Tongue (tissue), 2 donors: ENCODE data around the gene TIMM17B. TPM values are rescaled to one million over a fixed set of nuclear protein-coding genes. Genes with fewer than 3 reads are reported as not detected.
"Not testable (repeated sequence)": the region's sequence is repeated elsewhere in the genome, so short reads cannot be mapped to it uniquely, and the experiment has no call there.

ENCODE experiments used
- DNase-seq: peaks from one replicate; pipeline ENCODE4 v3.0.0-alpha.2; 2015
- total RNA-seq: library from RNA; depleted of rRNA; stranded (reverse); fragments of >200 nt; gene quantifications from one replicate; pipeline ENCODE4 v1.2.3, GENCODE V29; 2014

Gene TIMM17B
- total RNA-seq, 1 donor from 2014 or later: 36.7 TPM

DNA sequence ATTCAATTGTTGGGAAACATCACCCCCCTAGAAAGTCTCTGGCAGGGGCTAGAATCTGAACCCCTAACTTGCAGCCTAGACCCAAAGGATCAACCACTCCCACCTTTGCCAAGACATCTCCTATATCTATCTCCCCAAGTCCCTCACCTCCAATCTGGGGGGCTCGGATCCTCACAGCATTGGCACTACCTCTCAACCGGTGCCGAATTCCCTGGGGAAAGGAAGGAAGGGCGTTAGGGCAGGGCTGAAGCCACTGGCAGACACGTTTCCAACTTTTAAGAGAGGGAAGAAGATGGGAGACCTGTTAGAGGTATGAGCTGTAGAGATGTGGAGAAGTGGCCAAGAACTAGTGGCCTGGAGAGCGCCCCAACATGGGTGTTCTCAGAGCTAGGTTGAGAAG lies 2.7 kb downstream of the TIMM17B start:
- no peak for DNase-seq

DNA sequence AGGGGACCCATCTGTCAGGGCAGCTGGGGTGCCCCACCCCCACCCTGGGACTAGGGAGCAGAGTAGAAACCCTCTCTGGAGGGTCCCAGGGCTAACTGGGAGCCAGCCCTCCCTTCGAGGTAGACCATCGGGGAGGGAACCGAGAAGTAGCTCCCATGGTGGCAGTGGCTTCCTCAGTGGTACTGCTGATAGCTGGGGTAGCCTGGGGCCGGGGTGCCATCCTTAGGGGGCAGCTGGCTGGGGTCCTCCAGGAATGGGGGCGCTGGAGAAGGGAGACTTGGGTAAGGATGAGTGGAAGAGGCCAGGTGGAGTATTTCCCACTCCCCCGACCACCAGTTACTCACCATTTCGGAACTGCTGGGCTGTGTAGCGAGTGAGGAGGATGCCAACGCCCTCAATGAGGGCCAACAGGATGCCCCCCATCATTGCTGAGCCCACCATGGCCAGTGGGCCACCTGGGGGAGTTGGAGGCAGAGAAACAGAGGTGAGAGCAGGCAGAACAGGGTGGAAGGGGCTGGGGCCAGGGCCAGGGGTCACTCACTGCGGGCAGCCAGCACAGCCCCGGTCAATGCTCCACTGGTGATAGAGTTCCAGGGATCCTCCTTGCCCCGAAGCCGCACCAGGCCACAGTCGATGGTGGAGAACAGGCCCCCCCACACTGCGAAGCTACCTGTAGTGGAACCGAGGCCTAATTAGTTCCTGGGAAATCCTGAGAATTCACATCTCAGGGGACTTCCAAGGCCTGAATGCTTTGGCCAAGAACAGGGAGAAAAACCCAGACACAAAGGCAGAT lies 3.8 kb downstream of the TIMM17B start:
- DNase-seq: no peak

DNA sequence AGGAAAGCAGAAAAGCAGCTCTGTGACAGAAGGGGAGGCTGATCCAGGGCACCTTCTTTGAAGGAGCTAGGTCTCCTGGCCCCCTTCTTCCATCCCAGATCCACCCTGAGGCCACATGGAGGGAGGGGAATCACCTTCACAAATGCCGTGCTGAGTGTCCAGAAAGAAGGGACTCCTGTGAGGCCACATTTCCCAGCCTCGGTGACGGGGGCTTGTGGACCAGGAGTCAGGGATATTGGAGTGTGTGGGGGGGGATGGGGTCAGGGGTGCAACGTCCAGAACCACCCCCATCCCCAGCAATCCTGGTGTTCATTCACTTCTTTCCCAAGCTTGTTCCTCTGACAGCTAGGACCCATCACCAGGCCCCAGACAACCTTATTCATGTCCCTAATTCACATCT lies 4.7 kb downstream of the TIMM17B start:
- DNase-seq: no peak

DNA sequence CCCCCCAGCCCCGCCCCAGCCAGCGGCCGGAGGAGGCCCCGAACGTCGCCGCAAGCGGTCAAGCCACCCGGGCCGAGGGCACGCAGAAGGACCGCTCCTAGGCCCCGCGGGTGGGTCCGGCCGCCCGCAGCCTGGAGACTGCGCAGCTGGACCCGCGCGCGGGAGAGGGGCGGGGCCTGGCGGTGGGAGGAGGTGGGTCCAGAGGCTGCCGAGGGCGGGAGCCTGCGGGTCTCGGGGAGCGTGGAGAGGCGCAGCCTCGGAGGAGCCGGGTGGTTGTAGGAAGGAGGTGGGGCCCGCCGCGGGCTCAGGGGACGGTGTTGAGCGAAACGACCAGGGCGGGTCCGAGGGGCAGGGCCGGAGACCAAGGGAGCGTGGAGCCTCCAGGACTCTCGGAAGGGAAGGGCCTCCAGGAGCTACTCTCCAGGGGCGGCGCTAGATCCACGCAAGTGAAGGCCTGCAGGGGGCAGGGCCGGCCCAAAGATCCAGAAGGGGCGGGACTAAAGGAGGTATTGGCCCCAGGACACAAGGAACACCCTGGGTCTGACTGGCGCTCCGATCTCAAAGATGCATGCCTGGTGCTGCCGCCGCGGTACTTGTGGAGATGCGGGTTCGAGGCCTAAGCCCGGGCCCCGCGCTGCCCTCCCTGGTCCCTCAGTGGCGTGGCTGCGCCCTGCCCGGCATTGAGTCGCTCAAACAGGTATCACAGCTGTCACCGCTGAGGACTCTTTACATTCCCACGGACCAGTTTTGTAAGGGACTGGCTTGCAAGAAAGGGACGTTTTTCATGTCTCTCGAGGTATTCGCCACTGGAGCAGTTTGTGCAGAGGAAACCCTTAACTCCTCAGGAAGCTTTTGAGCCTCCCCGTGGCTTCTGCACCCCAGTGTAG lies 5.9 kb downstream of the TIMM17B start:
- peak; percentile 88 for DNase-seq

DNA sequence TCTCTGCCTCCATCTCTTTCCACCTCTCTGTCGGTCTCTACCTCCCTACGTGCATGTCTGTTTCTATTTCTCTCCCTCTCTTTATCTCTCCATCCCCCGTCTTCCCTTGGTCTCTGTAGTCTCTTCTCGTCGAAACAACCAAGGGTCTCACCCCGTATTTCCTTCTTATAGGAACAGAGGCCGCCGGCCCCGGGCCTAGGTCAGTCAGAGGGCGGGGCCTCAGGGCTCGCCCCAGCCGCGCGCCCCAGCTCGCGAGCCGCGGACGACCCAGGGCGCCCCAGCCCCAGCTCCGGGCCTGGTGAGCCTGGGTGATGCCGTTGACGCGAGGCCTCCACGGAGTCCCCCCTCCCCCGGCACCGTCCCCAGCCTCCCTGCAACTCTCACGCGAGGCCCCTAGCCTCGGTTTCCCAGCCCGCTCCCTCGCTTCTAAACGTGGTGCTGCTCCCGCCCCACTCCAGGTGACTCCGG lies 6.6 kb downstream of the TIMM17B start:
- no peak for DNase-seq

DNA sequence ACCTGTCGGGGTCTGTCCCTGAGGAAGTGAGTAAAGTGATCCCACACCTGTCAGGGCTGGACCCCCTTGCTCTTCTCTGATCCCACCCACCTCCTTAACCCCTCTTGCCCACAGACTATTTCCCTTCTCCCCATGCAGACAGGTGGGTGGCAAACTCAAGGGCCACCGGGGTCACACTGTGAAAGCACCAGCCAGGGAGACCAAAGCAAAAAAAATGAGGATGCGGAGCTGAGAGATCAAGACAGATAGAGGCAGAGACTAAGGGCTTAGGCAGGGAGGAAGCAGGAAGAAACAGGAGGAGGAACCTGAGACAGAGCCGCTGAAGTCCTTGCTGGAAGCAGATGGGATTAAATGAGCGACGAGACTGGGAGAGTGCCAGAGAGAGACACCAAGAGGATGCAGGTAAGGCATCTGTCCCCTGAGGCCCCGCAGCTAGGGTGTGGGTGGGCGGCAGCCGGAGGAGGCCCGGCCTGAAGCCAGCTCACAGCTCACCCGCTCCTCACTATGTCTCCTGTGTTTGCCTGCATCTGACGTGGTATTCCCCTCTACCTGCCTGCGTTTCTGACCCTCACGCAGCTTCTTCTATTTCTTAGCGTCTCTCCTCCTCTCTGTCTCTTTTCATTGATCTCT lies 7.2 kb downstream of the TIMM17B start:
- DNase-seq: peak; percentile 17

DNA sequence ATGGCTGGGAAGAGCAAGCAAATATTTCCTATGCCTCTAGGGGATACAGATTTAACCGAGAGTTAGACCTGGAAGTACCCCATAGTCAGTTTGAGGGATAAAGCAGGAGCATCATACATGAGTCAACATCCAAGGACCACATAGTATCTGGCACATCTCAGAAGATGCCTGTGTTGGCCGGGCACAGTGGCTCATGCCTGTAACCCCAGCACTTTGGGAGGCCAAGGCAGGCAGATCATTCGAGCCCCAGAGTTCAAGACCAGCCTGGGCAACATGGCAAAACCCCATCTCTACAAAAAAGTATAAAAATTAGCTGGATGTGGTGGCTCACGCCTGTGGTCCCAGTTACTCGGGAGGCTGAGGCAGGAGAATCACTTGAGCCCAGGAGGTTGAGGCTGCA lies 11.0 kb downstream of the TIMM17B start:
- not testable (repeated sequence) for DNase-seq

DNA sequence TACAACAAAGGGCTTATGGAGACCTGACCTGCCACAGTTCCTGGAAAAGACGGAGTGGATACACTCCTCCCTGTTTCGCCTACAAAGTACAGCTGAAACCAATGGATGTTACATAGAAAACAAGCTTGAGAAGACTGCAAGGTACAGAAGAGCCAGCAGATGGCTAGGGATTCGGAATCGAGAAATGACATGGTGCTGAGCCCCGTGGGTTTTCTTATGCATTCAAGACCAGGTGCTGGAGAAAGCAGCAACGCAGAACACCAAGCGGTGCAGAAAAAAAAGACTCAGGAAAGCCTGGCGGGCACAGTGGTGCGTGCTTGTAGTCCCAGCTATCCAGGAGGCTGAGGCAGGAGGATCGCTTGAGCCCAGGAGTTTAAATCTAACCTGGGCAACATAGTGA lies 13.8 kb downstream of the TIMM17B start:
- no peak for DNase-seq

DNA sequence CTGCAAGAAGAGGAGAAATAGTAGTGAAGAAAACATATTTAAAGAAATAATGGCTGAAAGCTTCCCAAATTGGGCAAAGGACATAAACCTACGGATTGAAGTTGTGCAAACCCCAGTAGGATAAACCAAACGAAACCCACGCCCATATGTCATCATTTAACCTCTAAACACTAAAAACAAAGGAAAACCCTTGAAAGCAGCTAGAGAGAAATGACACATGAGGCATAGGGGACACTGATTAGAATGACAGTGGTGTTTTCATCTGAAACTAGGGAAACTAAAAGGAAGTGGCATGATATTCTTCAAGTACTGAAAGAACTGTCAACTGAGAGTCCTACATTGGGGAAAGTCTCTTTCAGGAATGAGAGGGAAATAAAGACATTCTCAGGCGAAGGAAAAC lies 20.6 kb downstream of the TIMM17B start:
- not testable (repeated sequence) for DNase-seq

DNA sequence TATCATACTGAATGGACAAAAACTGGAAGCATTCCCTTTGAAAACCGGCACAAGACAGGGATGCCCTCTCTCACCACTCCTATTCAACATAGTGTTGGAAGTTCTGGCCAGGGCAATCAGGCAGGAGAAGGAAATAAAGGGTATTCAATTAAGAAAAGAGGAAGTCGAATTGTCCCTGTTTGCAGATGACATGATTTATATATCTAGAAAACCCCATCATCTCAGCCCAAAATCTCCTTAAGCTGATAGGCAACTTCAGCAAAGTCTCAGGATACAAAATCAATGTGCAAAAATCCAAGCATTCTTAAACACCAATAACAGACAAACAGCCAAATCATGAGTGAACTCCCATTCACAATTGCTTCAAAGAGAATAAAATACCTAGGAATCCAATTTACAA lies 25.6 kb downstream of the TIMM17B start:
- not testable (repeated sequence) for DNase-seq

DNA sequence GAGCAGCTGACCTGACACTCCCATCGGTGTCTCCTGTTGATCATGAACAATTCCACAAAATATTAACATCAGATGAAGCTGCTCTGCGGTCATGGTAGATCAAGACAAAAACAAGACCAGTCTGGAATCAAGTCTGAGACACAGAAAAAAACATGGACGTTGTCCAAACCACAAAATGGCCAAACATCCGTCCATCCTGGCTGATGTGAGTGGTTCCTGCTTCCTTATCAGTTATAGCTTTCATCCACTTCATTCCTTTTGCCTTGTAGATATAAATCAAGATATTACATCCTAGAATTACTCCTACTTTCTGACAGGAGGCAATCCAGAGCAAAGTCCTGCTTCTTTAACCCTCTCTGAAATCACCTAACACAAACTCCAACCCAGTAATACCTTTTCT lies 33.4 kb downstream of the TIMM17B start:
- no peak for DNase-seq

DNA sequence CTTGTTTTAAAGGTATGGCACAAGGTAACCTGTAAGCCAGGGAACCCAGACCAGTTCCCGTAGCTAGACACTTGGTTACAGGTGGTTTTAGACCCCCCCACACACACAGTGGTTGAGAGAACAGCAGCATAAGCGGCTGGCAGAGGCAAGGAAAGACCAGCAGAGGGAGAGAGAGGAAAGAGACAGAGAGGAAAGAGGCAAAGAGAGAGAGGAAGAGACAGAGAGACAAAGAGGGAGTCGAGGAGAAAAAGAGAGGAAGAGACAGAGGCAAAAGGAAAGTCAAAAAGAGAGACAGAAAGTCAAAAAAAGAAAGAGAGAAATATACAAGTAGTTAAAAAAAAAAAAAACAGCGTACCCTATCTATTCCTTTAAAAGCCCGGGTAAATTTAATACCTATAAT lies 42.7 kb downstream of the TIMM17B start:
- no peak for DNase-seq

DNA sequence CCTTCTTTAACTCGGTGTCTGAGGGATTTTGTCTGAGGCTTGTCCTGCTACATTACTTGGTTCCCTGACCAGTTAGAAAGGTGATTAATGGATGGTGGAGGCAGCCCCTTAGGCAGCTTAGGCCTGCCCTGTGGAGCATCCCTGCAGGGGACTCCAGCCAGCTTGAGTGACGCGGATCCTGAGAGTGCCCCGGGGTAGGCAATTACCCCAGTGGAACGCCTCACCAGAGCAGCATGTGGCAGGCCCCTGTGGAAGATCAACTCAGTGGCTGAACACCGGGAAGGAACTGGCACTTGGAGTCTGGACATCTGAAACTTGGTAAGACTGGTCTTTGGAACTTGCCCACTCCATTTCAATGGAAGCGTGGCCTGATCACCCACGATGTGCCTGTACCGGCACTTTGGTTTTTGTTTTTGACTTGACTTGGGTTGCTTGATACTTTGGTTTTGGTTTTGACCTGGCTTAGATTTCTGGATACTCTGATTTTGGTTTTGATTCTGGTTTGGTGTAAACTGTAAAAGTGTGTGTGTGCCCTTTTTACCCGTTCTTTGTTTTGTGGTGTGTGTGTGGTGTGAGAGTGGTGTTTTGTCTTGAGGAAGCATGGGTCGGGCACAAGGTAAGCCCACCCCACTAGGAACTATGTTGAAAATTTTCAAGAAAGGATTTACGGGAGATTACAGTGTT lies 43.3 kb downstream of the TIMM17B start:
- DNase-seq: not testable (repeated sequence)

DNA sequence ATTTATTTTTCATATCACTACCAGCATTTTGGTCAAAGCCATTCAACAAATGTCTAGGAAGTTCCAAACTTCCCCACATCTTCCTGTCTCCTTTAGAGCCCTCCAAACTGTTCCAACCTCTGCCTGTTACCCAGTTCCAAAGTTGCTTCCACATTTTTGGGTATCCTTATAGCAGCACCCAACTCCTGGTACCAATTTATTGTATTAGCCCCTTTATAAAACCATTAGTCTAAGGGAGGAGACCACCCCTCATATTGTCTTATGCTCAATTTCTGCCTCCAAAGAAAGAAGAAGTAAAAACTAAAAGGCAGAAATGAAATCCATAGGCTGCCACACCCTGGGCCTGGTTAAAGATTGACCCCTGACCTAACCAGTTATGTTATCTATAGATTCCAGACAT lies 44.1 kb downstream of the TIMM17B start:
- DNase-seq: not testable (repeated sequence)

DNA sequence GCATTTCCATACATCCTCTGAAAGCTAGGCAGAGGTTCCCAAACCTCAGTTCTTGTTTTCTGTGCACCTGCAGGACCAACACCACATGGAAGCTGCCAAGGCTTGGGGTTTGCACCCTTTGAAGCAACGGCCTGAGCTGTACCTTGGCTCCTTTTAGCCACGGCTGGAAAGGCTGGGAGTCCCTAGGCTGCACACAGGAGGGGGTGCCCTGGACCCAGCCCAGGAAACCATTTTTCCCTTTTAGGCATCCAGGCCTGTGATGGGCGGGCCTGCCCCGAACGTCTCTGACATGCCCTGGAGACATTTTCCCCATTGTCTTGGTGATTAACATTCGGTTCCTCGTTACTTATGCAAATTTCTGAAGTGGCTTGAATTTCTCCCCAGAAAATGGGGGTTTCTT lies 44.7 kb downstream of the TIMM17B start:
- DNase-seq: no peak

DNA sequence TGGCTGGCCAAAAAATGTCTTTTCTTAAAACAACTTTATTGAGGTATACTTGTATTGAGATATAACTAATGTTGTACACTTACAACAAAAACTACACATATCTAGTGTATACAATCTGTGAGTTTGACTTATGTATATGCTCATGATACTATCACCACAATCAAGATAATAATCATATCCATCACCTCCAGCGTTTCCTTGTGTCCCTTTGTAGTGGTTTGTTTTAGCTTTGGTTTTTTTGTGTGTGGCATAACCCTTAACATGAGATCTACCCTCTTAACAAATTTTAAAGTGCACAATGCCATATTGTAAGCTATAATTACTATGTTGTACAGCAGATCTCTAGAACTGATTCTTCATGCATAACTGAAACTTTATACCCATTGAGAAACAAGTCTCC lies 48.7 kb downstream of the TIMM17B start:
- no peak for DNase-seq

Other genes starting within 250 kb of the TIMM17B start
- 1.6 TPM for gene WAS, start 214.0 kb downstream of the TIMM17B start, total RNA-seq
- gene SUV39H1, start 201.0 kb downstream of the TIMM17B start, total RNA-seq: 2.9 TPM
- gene GLOD5, start 136.0 kb downstream of the TIMM17B start, total RNA-seq: not detected
- gene GATA1, start 111.2 kb downstream of the TIMM17B start, total RNA-seq: 0.41 TPM
- gene HDAC6, start 95.7 kb downstream of the TIMM17B start, total RNA-seq: 119 TPM
- not detected for gene ERAS, start 71.3 kb downstream of the TIMM17B start, total RNA-seq
- 2.5 TPM for gene PCSK1N, start 62.2 kb downstream of the TIMM17B start, total RNA-seq
- gene PQBP1, start 162 bp upstream of the TIMM17B start, total RNA-seq: 25.2 TPM
- 11.1 TPM for gene SLC35A2, start 13.9 kb upstream of the TIMM17B start, total RNA-seq
- gene PIM2, start 21.3 kb upstream of the TIMM17B start, total RNA-seq: 1.8 TPM
- gene OTUD5, start 59.8 kb upstream of the TIMM17B start, total RNA-seq: 30.8 TPM
- gene KCND1, start 74.1 kb upstream of the TIMM17B start, total RNA-seq: 2.1 TPM
- 21.0 TPM for gene GRIPAP1, start 104.5 kb upstream of the TIMM17B start, total RNA-seq
- 27.1 TPM for gene TFE3, start 145.6 kb upstream of the TIMM17B start, total RNA-seq
- 2.7 TPM for gene CCDC120, start 161.2 kb upstream of the TIMM17B start, total RNA-seq
- gene PRAF2, start 176.2 kb upstream of the TIMM17B start, total RNA-seq: 1.3 TPM
- 20.3 TPM for gene WDR45, start 182.1 kb upstream of the TIMM17B start, total RNA-seq
- 22.9 TPM for gene GPKOW, start 226.0 kb upstream of the TIMM17B start, total RNA-seq